Naive B cell (primary cell): Measurements from ENCODE around the gene SHC3. TPM values are rescaled to one million over a fixed set of nuclear protein-coding genes. Genes with fewer than 3 reads are reported as not detected.

Experiments used
- ATAC-seq, 2 donors: fragments of 150-1000 bp; cut with Tn5 transposase; 2 replicates each; pipeline ENCODE4 v1.10.0; 2021; ENCODE audit warnings: low read depth in 2 of 2, mild to moderate bottlenecking in 2 of 2, moderate library complexity in 2 of 2
- DNase-seq: peaks from one replicate; pipeline ENCODE4 v3.0.0; 2022
- H3K27ac Mint-ChIP-seq, 6 donors: one replicate each; pipeline ENCODE4 v1.8.0; 2020 to 2022; ENCODE audit warnings: mild to moderate bottlenecking in 6 of 6, mixed read lengths in 6 of 6, moderate library complexity in 5 of 6, inconsistent platforms in 2 of 6
- H3K27me3 Mint-ChIP-seq, 3 donors: one replicate each; pipeline ENCODE4 v1.8.0; 2021 to 2022; ENCODE audit warnings: mixed read lengths in 3 of 3, mild to moderate bottlenecking in 1 of 3
- H3K36me3 Mint-ChIP-seq, 2 donors: one replicate each; pipeline ENCODE4 v1.8.0; 2020 to 2022; ENCODE audit warnings: mixed read lengths in 2 of 2, inconsistent platforms in 1 of 2, mild to moderate bottlenecking in 1 of 2
- H3K4me1 Mint-ChIP-seq, 3 donors: one replicate each; pipeline ENCODE4 v1.8.0; 2020 to 2022; ENCODE audit warnings: mixed read lengths in 3 of 3, inconsistent platforms in 1 of 3, mild to moderate bottlenecking in 1 of 3, moderate library complexity in 1 of 3
- H3K4me3 Mint-ChIP-seq, 8 donors: one replicate each; pipeline ENCODE4 v1.8.0; 2020 to 2022; ENCODE audit warnings: mild to moderate bottlenecking in 8 of 8, mixed read lengths in 8 of 8, moderate library complexity in 8 of 8, inconsistent platforms in 2 of 8
- H3K9me3 Mint-ChIP-seq, 7 donors: one replicate each; pipeline ENCODE4 v1.8.0; 2020 to 2022; ENCODE audit warnings: mixed read lengths in 7 of 7, mild to moderate bottlenecking in 5 of 7, inconsistent platforms in 2 of 7, moderate library complexity in 1 of 7
- polyA plus RNA-seq, 6 donors: library from polyadenylated mRNA; unstranded; fragments of 300-500 nt; fragmentation: Illumina TruSeq; gene quantifications; one replicate each; pipeline ENCODE4 v1.2.3, GENCODE V29; 2021; ENCODE audit warnings: low read depth in 6 of 6

The SHC3 gene
- polyA plus RNA-seq, 6 donors from 2014 or later, result 0.04 to 0.24 TPM; not detected in 4

- ATAC-seq (no peak), DNase-seq (no peak)
- Mint-ChIP-seq H3K27ac (no peak overlapping the region), H3K4me1 (no peaks in the 10 kb centered on the region), H3K36me3 (no peaks in the 10 kb centered on the region), H3K9me3 (peaks cover 0 to 5% (median 0%) of the 10 kb centered on the region in 7 donors), H3K4me3 (no peak overlapping the region), H3K27me3 (peaks cover 19 to 35% (median 20%) of the 10 kb centered on the region in 3 donors)
Measured at GRCh38 chr9:88979021-88979420, 199.6 kb downstream of the SHC3 start.

- H3K27ac Mint-ChIP-seq, result no peak overlapping the region
Measured at GRCh38 chr9:88978034-88978433, 200.6 kb downstream of the SHC3 start.

GRCh38 chr9:88976890-88977257 lies 201.7 kb downstream of the SHC3 start:
- no peak for ATAC-seq
- H3K4me3 Mint-ChIP-seq, result no peak overlapping the region

More at GRCh38 chr9:88978034-88978433, 200.6 kb downstream of the SHC3 start:
- DNase-seq (no peak), ATAC-seq (no peak)
- Mint-ChIP-seq H3K4me3 (no peak overlapping the region), H3K4me1 (no peaks in the 10 kb centered on the region), H3K9me3 (peaks cover 0 to 5% (median 0%) of the 10 kb centered on the region in 7 donors), H3K36me3 (no peaks in the 10 kb centered on the region), H3K27me3 (peaks cover 19 to 28% (median 20%) of the 10 kb centered on the region in 3 donors)

GRCh38 chr9:88975966-88976889 lies 202.4 kb downstream of the SHC3 start:
- H3K27ac Mint-ChIP-seq, result no peak overlapping the region
- H3K9me3 Mint-ChIP-seq, result peaks cover 0 to 2% (median 0%) of the 10 kb centered on the region in 7 donors
- H3K4me1 Mint-ChIP-seq, result no peaks in the 10 kb centered on the region
- ATAC-seq, result no peak
- no peak overlapping the region for H3K4me3 Mint-ChIP-seq
- peaks cover 19 to 25% (median 20%) of the 10 kb centered on the region in 3 donors for H3K27me3 Mint-ChIP-seq
- no peaks in the 10 kb centered on the region for H3K36me3 Mint-ChIP-seq
- DNase-seq, result no peak

More at GRCh38 chr9:88976890-88977257, 201.7 kb downstream of the SHC3 start:
- Mint-ChIP-seq H3K36me3 (no peaks in the 10 kb centered on the region), H3K27ac (no peak overlapping the region), H3K4me1 (no peaks in the 10 kb centered on the region), H3K27me3 (peaks cover 19 to 24% (median 20%) of the 10 kb centered on the region in 3 donors), H3K9me3 (peaks cover 0 to 2% (median 0%) of the 10 kb centered on the region in 7 donors)
- DNase-seq, result no peak

GRCh38 chr9:88974641-88975040 lies 204.0 kb downstream of the SHC3 start:
- ATAC-seq (no peak), DNase-seq (no peak)
- Mint-ChIP-seq H3K9me3 (peaks cover 0 to 2% (median 0%) of the 10 kb centered on the region in 7 donors), H3K4me3 (no peak overlapping the region), H3K27ac (no peak overlapping the region), H3K4me1 (no peaks in the 10 kb centered on the region), H3K36me3 (no peaks in the 10 kb centered on the region), H3K27me3 (peaks cover 19 to 33% (median 22%) of the 10 kb centered on the region in 3 donors)

- ATAC-seq (no peak), DNase-seq (no peak)
- H3K4me3 Mint-ChIP-seq, result no peak overlapping the region
- no peaks in the 10 kb centered on the region for H3K4me1 Mint-ChIP-seq
- peaks cover 17 to 41% (median 33%) of the 10 kb centered on the region in 3 donors for H3K27me3 Mint-ChIP-seq
- peaks cover 0 to 2% (median 0%) of the 10 kb centered on the region in 7 donors for H3K9me3 Mint-ChIP-seq
- H3K36me3 Mint-ChIP-seq, result no peaks in the 10 kb centered on the region
- no peak overlapping the region for H3K27ac Mint-ChIP-seq
Measured at GRCh38 chr9:88973281-88974045, 205.2 kb downstream of the SHC3 start.

- ATAC-seq, result no peak
Measured at GRCh38 chr9:88972401-88972800, 206.2 kb downstream of the SHC3 start.

GRCh38 chr9:88971131-88971960 lies 207.3 kb downstream of the SHC3 start:
- Mint-ChIP-seq H3K36me3 (no peaks in the 10 kb centered on the region), H3K4me1 (no peaks in the 10 kb centered on the region), H3K4me3 (no peak overlapping the region), H3K9me3 (peaks cover 0 to 2% (median 0%) of the 10 kb centered on the region in 7 donors), H3K27ac (peak overlapping the region in 1 of 6 donors; percentile 86), H3K27me3 (peaks cover 0 to 31% (median 20%) of the 10 kb centered on the region in 3 donors)
- DNase-seq, result no peak
- no peak for ATAC-seq

More at GRCh38 chr9:88972401-88972800, 206.2 kb downstream of the SHC3 start:
- H3K36me3 Mint-ChIP-seq, result no peaks in the 10 kb centered on the region
- peaks cover 0 to 2% (median 0%) of the 10 kb centered on the region in 7 donors for H3K9me3 Mint-ChIP-seq
- no peak overlapping the region for H3K27ac Mint-ChIP-seq
- DNase-seq, result no peak
- peaks cover 9 to 33% (median 30%) of the 10 kb centered on the region in 3 donors for H3K27me3 Mint-ChIP-seq
- H3K4me3 Mint-ChIP-seq, result no peak overlapping the region
- no peaks in the 10 kb centered on the region for H3K4me1 Mint-ChIP-seq

- peaks cover 0 to 31% (median 19%) of the 10 kb centered on the region in 3 donors for H3K27me3 Mint-ChIP-seq
- no peaks in the 10 kb centered on the region for H3K4me1 Mint-ChIP-seq
- H3K9me3 Mint-ChIP-seq, result peaks cover 0 to 2% (median 0%) of the 10 kb centered on the region in 7 donors
- no peak overlapping the region for H3K4me3 Mint-ChIP-seq
- DNase-seq (no peak), ATAC-seq (no peak)
- H3K27ac Mint-ChIP-seq, result peak overlapping the region in 1 of 6 donors; percentile 65
- H3K36me3 Mint-ChIP-seq, result no peaks in the 10 kb centered on the region
Measured at GRCh38 chr9:88969646-88970373, 208.8 kb downstream of the SHC3 start.

GRCh38 chr9:88968799-88969198 lies 209.8 kb downstream of the SHC3 start:
- H3K4me3 Mint-ChIP-seq, result peak overlapping the region in 2 of 8 donors; percentile 38 to 72
- ATAC-seq, result no peak
- H3K27me3 Mint-ChIP-seq, result peaks cover 5 to 37% (median 19%) of the 10 kb centered on the region in 3 donors
- no peak overlapping the region for H3K27ac Mint-ChIP-seq
- H3K9me3 Mint-ChIP-seq, result peaks cover 0 to 2% (median 0%) of the 10 kb centered on the region in 7 donors
- no peaks in the 10 kb centered on the region for H3K36me3 Mint-ChIP-seq
- no peak for DNase-seq
- no peaks in the 10 kb centered on the region for H3K4me1 Mint-ChIP-seq

GRCh38 chr9:88966894-88967676 lies 211.5 kb downstream of the SHC3 start:
- Mint-ChIP-seq H3K36me3 (no peaks in the 10 kb centered on the region), H3K9me3 (peaks cover 0 to 2% (median 0%) of the 10 kb centered on the region in 7 donors), H3K4me1 (no peaks in the 10 kb centered on the region), H3K27ac (peak overlapping the region in 1 of 6 donors; percentile 10), H3K27me3 (peaks cover 5 to 37% (median 23%) of the 10 kb centered on the region in 3 donors), H3K4me3 (no peak overlapping the region)
- ATAC-seq, result no peak
- no peak for DNase-seq
